Germinal center (tissue), 1 donor: Measurements from ENCODE around the gene INTS6.

Experiments used
- DNase-seq: peaks from one replicate; pipeline ENCODE4 v3.0.0; 2012; ENCODE audit warnings: mixed read lengths, low spot score

INTS6 gene

DNA sequence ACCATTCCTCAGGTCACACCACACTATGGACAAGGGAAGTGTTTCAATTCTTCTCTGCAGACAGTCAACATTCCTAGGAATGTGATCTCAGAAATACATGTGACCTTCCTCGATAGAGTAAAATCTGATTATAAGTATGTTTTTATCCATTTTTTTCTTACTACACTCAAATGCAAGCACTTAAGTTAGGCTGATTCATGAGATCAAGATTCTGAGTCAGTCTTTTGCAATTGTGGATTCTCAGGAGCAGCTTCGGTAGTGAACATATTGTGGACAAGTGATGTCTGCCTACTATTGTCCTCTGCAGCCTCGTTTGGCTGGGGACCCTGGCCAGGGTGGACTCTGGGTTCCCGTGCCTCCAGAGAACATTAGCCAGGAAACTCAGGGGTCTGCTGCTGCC lies 110.1 kb downstream of the INTS6 start:
- no peak for DNase-seq

GRCh38 chr13:51341791-51342190 lies 111.0 kb downstream of the INTS6 start:
- no peak for DNase-seq

GRCh38 chr13:51341232-51341631 lies 111.6 kb downstream of the INTS6 start:
- DNase-seq: no peak

DNA sequence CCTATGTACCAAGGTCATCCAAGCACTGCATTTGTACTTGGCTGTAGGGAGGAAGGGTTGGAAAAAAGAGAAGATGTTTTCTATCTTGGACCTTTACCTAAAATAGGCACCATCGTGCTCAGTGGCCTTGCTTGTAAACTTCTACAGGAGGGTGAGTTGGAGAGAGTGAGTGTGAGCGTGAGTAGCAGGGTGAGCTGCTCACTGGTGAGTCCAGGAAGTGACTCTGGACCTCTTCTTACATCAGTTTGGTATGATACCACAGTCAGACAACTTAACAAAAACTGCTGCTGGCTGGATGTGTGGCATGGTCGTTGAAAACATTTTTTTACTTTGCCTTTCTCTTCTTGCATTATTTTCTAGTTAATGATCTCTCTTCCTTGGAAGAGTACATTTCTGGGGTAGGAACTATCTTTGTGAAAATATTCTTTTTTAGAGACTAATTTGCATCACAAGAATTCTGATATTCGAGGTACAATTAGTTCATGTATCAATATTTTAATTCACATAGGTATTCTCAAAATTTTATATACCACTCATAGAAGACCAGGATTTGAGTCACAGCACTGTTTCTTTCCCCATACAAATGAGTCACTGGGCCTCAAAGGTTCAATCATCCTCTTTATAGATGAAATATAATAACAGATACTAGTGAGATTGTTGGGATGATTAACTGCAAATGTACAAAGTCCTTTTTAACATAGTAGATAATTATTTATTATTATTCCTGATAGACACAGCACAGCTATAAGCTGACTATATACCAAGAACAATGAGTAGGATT lies 112.7 kb downstream of the INTS6 start:
- DNase-seq: no peak

GRCh38 chr13:51339354-51339753 lies 113.5 kb downstream of the INTS6 start, which contains the start of gene SERPINE3:
Gene SERPINE3 (plus strand): TSS chr13:51339691. CDS start chr13:51341092, 1,401 bp downstream.
- DNase-seq: no peak

GRCh38 chr13:51336746-51337145 lies 116.1 kb downstream of the INTS6 start:
- no peak for DNase-seq

GRCh38 chr13:51333826-51334225 lies 119.0 kb downstream of the INTS6 start:
- DNase-seq: no peak

GRCh38 chr13:51333421-51333820 lies 119.4 kb downstream of the INTS6 start:
- no peak for DNase-seq

GRCh38 chr13:51332566-51333361 lies 120.1 kb downstream of the INTS6 start:
- no peak for DNase-seq

DNA sequence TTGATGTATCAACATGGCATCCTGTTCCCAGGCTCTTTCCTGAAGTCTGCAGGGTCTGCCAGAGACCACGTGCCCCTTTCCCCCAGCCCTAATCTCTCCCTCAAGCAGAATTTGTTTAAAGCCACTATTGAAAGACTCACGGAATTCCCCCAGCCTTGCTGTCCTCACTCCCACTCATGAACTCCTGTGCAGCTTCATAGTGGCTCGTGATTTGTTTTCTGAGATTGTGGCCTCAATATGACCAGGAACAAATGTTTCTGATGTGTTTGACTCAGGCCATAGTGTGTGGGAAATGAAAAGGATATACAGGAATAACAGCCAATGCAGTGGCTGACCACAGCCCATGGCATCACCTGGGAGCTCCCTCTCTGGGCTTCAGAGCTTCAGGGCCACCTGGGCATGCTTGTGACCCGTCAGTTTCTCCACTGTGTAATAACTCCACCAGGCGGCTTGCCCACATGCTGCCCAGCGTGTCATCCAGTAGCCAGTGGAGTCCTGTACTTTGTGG lies 121.4 kb downstream of the INTS6 start:
- no peak for DNase-seq

DNA sequence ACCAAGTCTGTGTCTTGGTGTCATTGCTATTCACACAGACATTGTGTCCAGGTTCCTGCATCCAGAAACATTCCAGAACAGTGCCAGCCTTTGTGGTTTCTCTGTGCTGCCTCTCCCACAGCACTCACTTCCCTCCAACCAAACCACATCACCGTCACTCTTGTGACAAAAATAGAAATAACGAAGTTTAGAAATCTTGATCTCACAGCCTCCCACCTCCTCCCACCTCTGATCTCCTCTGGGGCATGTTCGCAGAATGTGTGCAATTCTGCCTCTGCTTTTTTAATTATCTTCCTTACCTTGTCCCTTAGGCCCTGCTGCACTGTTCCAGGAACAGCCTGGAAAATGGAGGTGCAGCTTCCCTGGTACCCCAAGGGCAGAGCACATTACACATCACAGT lies 122.0 kb downstream of the INTS6 start:
- no peak for DNase-seq

DNA sequence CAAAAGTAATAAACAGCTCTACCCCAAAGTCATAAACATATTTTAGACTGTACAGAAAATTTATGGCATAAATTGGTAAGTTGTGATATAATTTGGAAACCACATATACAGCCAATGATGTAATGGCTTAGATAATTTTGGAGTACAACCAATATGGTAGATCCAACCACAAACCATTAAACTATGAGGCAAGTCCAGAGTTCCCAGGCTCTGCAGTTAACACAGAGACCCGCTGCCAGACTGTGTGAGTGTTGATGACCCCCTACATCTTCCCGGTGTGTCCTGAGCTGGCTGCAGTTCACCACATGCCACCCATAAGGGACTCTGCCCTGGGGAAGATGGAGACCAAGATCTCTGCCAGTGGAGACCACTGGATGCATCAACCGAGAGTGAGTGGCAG lies 123.2 kb downstream of the INTS6 start:
- DNase-seq: no peak

- DNase-seq: no peak
Measured at GRCh38 chr13:51328488-51328887, 124.3 kb downstream of the INTS6 start.

DNA sequence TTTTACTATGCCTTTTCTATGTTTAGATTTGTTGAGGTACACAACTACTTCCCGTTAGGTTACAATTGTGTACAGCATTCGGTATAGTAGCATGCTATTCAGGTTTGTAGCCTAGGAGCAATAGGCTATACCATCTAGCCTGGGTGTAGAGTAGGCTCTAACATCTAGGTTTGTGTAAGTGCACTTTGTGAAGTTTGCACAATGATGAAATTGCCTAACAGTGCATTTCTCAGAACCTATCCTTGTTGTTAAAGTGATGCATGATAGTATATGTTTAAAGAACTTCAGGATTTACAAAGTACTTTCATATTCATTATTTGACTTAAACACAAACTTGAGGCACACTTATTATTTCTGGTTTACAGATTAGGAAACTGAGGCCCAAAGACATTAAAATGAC lies 124.9 kb downstream of the INTS6 start:
- no peak for DNase-seq

DNA sequence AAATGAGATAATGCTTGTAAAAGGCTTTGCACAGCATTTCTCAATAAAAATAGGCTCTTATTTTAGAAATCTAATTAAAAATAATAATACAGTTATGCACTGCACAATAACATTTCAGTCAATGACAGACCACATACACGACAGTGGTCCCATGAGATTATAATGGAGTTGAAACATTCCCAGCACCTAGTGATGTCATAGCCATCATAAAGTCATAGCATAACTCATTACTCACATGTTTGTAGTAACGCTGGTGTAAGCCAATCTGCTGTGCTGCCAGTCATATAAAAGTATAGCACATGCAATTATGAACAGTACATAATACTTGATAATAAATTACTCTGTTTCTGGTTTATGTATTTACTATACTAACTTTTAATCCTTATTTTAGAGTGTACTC lies 126.1 kb downstream of the INTS6 start:
- DNase-seq: no peak

- no peak for DNase-seq
Measured at GRCh38 chr13:51325837-51326236, 127.0 kb downstream of the INTS6 start.

- DNase-seq: peak; percentile 56
Measured at GRCh38 chr13:51324714-51325420, 128.0 kb downstream of the INTS6 start.

DNA sequence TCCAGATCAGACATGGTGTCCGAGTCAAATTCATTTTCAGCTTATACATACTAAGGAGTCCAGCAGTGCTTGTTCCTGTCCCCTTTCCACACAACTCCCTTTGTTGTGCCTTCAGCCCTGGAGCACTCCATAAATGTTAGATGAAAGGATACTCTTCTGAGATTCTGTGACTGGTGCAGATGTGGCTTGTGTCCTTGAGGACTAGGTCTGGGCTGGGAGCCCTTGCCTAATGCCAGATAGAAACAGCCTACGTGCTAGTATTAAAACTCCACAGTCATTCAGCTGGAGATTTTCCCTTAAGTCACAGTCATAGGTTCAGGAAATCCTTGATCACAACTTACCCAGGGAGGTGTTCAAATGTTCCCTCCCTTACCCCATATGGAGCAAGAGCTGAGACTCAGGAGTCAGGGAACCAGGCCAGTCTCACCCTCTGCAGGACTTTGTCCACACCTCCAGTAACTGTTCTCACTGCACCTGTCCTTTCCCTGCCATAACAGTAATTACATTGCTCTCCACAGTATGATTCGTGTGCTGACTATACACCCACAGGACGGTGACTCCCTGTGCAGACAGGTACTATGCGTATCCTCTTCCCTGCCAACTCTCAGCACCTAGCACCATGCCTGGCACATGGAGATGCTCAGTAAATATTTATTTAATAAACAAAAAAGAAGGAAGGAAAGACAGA lies 128.9 kb downstream of the INTS6 start:
- no peak for DNase-seq

- no peak for DNase-seq
Measured at GRCh38 chr13:51322826-51323225, 130.0 kb downstream of the INTS6 start.

DNA sequence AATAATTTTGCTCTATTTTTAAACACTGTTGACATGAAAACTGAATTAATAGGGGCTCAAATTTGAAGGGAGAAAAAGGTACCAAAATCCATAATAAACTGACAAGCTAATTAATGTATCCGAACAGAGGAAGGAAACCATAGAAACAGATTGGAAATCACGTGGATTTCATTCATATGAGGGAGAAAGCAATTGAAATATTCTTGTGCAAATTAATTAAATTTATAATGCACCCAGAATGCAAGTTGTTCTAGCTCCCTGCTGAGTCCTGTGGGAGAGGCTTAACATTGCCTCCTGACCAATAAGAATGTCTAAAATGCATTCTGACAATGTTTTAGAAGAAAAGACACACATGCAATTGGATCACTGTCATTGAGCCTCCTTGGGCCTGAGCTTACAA lies 131.0 kb downstream of the INTS6 start:
- DNase-seq: no peak

DNA sequence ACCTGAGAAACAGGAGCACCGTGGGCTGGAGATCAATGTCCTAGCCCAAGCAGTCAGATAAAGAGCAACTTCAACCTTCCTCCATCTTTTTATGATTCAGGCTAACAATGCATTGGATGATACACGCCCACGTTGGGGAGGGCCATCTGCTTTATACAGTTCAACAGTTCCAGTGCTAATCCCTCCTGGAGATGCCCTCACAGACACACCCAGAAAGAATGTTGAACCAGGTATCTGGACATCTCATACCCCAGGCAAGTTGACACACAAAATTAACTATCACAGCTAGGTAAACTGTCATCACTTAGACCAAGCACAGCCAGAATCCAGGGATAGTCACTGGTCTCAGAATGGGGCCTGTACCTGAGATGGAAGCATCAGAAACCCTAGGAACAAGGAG lies 134.0 kb downstream of the INTS6 start:
- no peak for DNase-seq

- DNase-seq: no peak
Measured at GRCh38 chr13:51318015-51318414, 134.8 kb downstream of the INTS6 start.
